Measurements from ENCODE around the gene TNN. TPM values are rescaled to one million over a fixed set of nuclear protein-coding genes. Genes with fewer than 3 reads are reported as not detected.

The TNN gene
- total RNA-seq, 1 donor from 2014 or later: not detected

- intact Hi-C loops (cut with micrococcal nuclease): no loop called here
- H3K4me1 Mint-ChIP-seq (ENCODE audit: low read depth): peaks cover 47% of the 10 kb centered on the region
Measured at GRCh38 chr1:175179837-175180590, 112.4 kb downstream of the TNN start.

GRCh38 chr1:175182201-175182746 lies 114.6 kb downstream of the TNN start:
- intact Hi-C loops (cut with micrococcal nuclease): no loop called here
- no peak for DNase-seq (ENCODE audit: low spot score)
- Mint-ChIP-seq H3K9me3 (no peaks in the 10 kb centered on the region), H3K27ac (peak overlapping the region; percentile 45), H3K36me3 (ENCODE audit: low read depth) (peaks cover 81% of the 10 kb centered on the region), H3K4me3 (ENCODE audit: low read depth) (no peak overlapping the region), H3K4me1 (ENCODE audit: low read depth) (peaks cover 68% of the 10 kb centered on the region), H3K27me3 (ENCODE audit: low read depth) (no peaks in the 10 kb centered on the region)

More at GRCh38 chr1:175179837-175180590, 112.4 kb downstream of the TNN start:
- Mint-ChIP-seq H3K4me3 (ENCODE audit: low read depth) (no peak overlapping the region), H3K27me3 (ENCODE audit: low read depth) (no peaks in the 10 kb centered on the region), H3K9me3 (no peaks in the 10 kb centered on the region), H3K36me3 (ENCODE audit: low read depth) (peaks cover 80% of the 10 kb centered on the region), H3K27ac (peak overlapping the region; percentile 41)
- no peak for DNase-seq (ENCODE audit: low spot score)

GRCh38 chr1:175183586-175183985 lies 116.0 kb downstream of the TNN start:
- Mint-ChIP-seq H3K36me3 (ENCODE audit: low read depth) (peaks cover 83% of the 10 kb centered on the region), H3K27me3 (ENCODE audit: low read depth) (no peaks in the 10 kb centered on the region), H3K4me3 (ENCODE audit: low read depth) (no peak overlapping the region), H3K4me1 (ENCODE audit: low read depth) (peaks cover 75% of the 10 kb centered on the region), H3K9me3 (no peaks in the 10 kb centered on the region), H3K27ac (no peak overlapping the region)
- no peak for DNase-seq (ENCODE audit: low spot score)
- intact Hi-C loops (cut with micrococcal nuclease): no loop called here

DNA sequence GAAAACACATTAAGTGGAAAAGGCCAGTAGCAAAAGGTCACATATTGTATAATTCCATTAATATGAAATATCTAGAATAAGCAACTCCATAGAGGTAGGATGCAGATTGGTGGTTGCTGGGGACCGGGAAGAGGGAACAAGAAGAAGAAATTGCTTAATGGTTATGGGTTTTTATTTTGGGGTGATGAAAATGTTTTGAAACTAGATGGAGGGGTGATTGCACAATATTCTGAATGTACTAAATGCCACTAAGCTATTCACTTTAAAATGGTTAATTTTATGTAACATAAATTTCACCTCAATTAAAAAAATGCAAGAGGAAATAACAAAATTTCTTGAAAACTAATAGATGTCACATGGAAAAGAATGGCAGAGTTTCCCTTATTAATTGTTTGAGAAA lies 118.3 kb downstream of the TNN start:
- Mint-ChIP-seq H3K9me3 (no peaks in the 10 kb centered on the region), H3K36me3 (ENCODE audit: low read depth) (peaks cover 90% of the 10 kb centered on the region), H3K4me1 (ENCODE audit: low read depth) (peaks cover 86% of the 10 kb centered on the region), H3K4me3 (ENCODE audit: low read depth) (no peak overlapping the region), H3K27ac (no peak overlapping the region), H3K27me3 (ENCODE audit: low read depth) (no peaks in the 10 kb centered on the region)
- intact Hi-C loops (cut with micrococcal nuclease): loop anchor here (5.0 kb wide), 1 partner anchor 36 kb away; no protein-coding TSS in a partner anchor
- no peak for DNase-seq (ENCODE audit: low spot score)

DNA sequence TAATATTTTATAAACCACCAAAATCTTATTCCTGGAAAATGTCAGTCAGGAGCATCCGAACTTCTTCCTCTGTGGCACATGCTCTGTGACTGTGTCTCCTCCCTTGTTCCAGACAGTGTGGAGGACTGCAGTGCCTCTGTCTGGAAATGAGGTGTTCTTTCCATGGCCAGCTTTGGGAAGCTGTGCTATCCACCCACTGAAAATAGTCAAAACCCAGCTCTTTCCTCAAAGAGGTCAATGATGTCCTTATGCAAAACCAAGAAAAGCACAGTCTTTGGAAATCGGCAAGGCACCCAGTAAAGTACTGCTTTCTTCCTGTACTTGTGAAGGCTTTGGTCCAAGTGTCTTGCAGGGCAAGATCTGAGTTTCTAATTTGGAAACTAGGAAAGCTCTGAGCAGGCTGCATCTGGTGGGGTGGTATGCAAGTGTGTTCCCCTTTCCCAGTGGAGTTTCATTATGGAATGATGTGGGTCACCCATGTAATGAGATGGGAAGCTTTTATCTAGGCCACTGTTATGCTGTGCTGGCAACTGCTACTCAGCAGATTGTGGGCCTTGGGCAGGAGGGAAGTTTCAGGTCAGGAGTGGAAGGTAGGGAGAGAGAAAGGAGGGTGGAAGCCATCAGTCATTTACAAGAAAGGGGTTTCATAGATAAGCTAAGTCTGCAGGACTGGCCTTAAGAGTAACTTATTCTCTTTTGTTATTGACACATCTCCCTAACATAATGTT lies 119.0 kb downstream of the TNN start:
- H3K36me3 Mint-ChIP-seq (ENCODE audit: low read depth): peaks cover 88% of the 10 kb centered on the region
- peak overlapping the region; percentile 49 for H3K27ac Mint-ChIP-seq
- intact Hi-C loops (cut with micrococcal nuclease): loop anchor here (5.0 kb wide), 1 partner anchor 36 kb away; no protein-coding TSS in a partner anchor
- H3K27me3 Mint-ChIP-seq (ENCODE audit: low read depth): no peaks in the 10 kb centered on the region
- no peaks in the 10 kb centered on the region for H3K9me3 Mint-ChIP-seq
- peak overlapping the region; percentile 28 for H3K4me3 Mint-ChIP-seq (ENCODE audit: low read depth)
- no peak for DNase-seq (ENCODE audit: low spot score)
- peaks cover 84% of the 10 kb centered on the region for H3K4me1 Mint-ChIP-seq (ENCODE audit: low read depth)

DNA sequence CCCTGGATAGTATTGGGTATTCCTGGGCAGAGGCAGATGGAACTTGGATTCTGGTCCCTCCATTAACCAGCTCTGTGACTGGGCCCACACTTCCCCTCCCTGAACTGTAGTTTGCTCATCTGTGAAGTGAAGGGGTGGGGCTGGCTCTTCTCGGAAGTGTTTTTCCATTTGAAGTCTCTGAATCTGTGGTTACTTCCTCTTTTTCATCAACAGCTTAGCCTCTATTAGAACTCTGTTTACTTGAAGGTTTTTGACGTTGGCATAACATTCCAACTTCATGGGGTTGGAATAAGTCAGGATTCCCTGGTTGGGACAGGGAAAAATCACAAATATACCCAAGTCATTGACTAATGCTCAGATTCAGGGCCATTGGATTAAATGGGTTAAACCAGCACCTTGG lies 121.3 kb downstream of the TNN start:
- peaks cover 71% of the 10 kb centered on the region for H3K4me1 Mint-ChIP-seq (ENCODE audit: low read depth)

GRCh38 chr1:175191659-175192058 lies 124.0 kb downstream of the TNN start:
- intact Hi-C loops (cut with micrococcal nuclease): loop anchor here (1.0 to 10.0 kb wide), 7 partner anchors 18 to 1169 kb away; partner anchors contain the start of genes MRPS14, RABGAP1L and RC3H1
- peaks cover 59% of the 10 kb centered on the region for H3K4me1 Mint-ChIP-seq (ENCODE audit: low read depth)
- DNase-seq (ENCODE audit: low spot score): peak; percentile 26
- peak overlapping the region; percentile 95 for H3K4me3 Mint-ChIP-seq (ENCODE audit: low read depth)
- no peaks in the 10 kb centered on the region for H3K27me3 Mint-ChIP-seq (ENCODE audit: low read depth)
- peaks cover 47% of the 10 kb centered on the region for H3K36me3 Mint-ChIP-seq (ENCODE audit: low read depth)
- H3K9me3 Mint-ChIP-seq: no peaks in the 10 kb centered on the region
- H3K27ac Mint-ChIP-seq: peak overlapping the region; percentile 92

More for the DNA sequence above, 121.3 kb downstream of the TNN start:
- intact Hi-C loops (cut with micrococcal nuclease): loop anchor here (2.0 to 5.0 kb wide), 2 partner anchors 20 to 33 kb away; no protein-coding TSS in a partner anchor
- H3K27me3 Mint-ChIP-seq (ENCODE audit: low read depth): no peaks in the 10 kb centered on the region
- H3K4me3 Mint-ChIP-seq (ENCODE audit: low read depth): peak overlapping the region; percentile 95
- H3K9me3 Mint-ChIP-seq: no peaks in the 10 kb centered on the region
- peaks cover 70% of the 10 kb centered on the region for H3K36me3 Mint-ChIP-seq (ENCODE audit: low read depth)
- DNase-seq (ENCODE audit: low spot score): peak; percentile 57
- H3K27ac Mint-ChIP-seq: peak overlapping the region; percentile 92

DNA sequence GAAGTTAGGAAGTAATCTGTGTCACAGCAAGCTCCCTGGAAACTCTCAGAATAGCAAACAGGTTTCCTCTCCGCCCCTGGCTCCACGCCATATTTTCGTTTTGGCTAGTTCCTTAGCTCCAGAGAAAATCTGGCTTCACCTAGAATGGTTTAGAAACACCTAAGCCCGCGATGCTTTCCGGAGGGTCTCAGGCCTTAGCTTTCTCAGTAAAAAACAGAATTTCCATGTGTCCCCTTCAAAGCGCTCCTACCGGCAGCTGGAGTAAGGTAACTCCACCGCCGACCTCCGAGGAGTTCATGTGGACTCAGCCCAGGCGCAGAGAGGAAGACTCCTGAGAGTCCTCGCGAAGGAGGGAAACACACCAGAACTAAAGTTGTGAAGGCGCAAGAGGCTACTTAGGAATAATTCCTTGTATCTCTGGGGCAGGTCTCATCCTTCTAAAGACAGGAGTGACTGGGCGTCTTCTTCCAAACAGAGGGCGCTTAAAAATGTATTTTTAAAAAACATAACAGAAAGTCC lies 124.5 kb downstream of the TNN start:
- peak overlapping the region; percentile 95 for H3K4me3 Mint-ChIP-seq (ENCODE audit: low read depth)
- no peaks in the 10 kb centered on the region for H3K9me3 Mint-ChIP-seq
- H3K27me3 Mint-ChIP-seq (ENCODE audit: low read depth): no peaks in the 10 kb centered on the region
- peaks cover 42% of the 10 kb centered on the region for H3K36me3 Mint-ChIP-seq (ENCODE audit: low read depth)
- peaks cover 55% of the 10 kb centered on the region for H3K4me1 Mint-ChIP-seq (ENCODE audit: low read depth)
- DNase-seq (ENCODE audit: low spot score): peak; percentile 17
- intact Hi-C loops (cut with micrococcal nuclease): loop anchor here (1.0 to 10.0 kb wide), 6 partner anchors 17 to 1170 kb away; partner anchors contain the start of genes MRPS14, RABGAP1L and RC3H1
- H3K27ac Mint-ChIP-seq: peak overlapping the region; percentile 92

GRCh38 chr1:175192630-175193526 lies 125.2 kb downstream of the TNN start, which contains the start of gene KIAA0040:
KIAA0040 (minus strand) TSS chr1:175192776; CDS start chr1:175161013, 31,763 bp downstream.
- peak within 1 kb of the TSS; percentile 95 for H3K4me3 Mint-ChIP-seq (ENCODE audit: low read depth)
- peak within 1 kb of the TSS; percentile 92 for H3K27ac Mint-ChIP-seq
- H3K27me3 Mint-ChIP-seq (ENCODE audit: low read depth): no peaks in the 10 kb centered on the region
- H3K36me3 Mint-ChIP-seq (ENCODE audit: low read depth): peaks cover 35% of the 10 kb centered on the region
- H3K9me3 Mint-ChIP-seq: no peaks in the 10 kb centered on the region
- H3K4me1 Mint-ChIP-seq (ENCODE audit: low read depth): peaks cover 55% of the 10 kb centered on the region
- intact Hi-C loops (cut with micrococcal nuclease): loop anchor here (1.0 to 10.0 kb wide), 6 partner anchors 16 to 1171 kb away; partner anchors contain the start of genes MRPS14, RABGAP1L and RC3H1
- peak; percentile 51 for DNase-seq (ENCODE audit: low spot score)

GRCh38 chr1:175193527-175193910 lies 125.9 kb downstream of the TNN start:
- Mint-ChIP-seq H3K27ac (no peak overlapping the region), H3K27me3 (ENCODE audit: low read depth) (no peaks in the 10 kb centered on the region)
- intact Hi-C loops (cut with micrococcal nuclease): loop anchor here (5.0 to 10.0 kb wide), 5 partner anchors 44 to 1171 kb away; partner anchors contain the start of genes MRPS14, RABGAP1L and RC3H1

DNA sequence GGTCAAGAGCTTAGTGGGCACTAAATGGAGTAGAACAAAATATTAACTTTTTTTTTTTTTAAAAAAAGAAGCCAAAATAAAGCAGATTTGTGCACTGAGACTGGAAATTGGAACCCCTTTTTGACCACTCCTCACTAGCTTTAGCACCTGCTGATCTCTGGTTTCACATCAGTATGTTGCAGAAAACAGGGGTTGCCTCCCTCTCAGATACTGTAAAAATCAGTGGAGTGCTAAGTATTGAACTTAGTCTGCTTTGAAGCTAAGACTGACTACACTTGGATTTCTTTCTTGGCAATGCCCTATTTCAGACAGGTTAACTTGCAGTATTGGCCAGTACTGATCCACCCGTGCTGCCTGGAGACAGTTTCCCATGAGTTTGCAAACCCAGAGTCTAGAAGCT lies 127.6 kb downstream of the TNN start:
- Mint-ChIP-seq H3K27ac (no peak overlapping the region), H3K36me3 (ENCODE audit: low read depth) (peaks cover 11% of the 10 kb centered on the region), H3K4me1 (ENCODE audit: low read depth) (peaks cover 32% of the 10 kb centered on the region), H3K27me3 (ENCODE audit: low read depth) (no peaks in the 10 kb centered on the region), H3K4me3 (ENCODE audit: low read depth) (no peak overlapping the region), H3K9me3 (no peaks in the 10 kb centered on the region)
- no peak for DNase-seq (ENCODE audit: low spot score)
- intact Hi-C loops (cut with micrococcal nuclease): loop anchor here (10.0 kb wide), 1 partner anchor 1040 kb away; the partner anchor contains the start of gene RABGAP1L

More at GRCh38 chr1:175193527-175193910, 125.9 kb downstream of the TNN start:
- peaks cover 28% of the 10 kb centered on the region for H3K36me3 Mint-ChIP-seq (ENCODE audit: low read depth)
- H3K4me3 Mint-ChIP-seq (ENCODE audit: low read depth): peak overlapping the region; percentile 95
- no peak for DNase-seq (ENCODE audit: low spot score)
- H3K4me1 Mint-ChIP-seq (ENCODE audit: low read depth): peaks cover 49% of the 10 kb centered on the region
- H3K9me3 Mint-ChIP-seq: no peaks in the 10 kb centered on the region

Measured in activated T-helper 2 cell treated with anti-CD3 and anti-CD28 coated beads, Interferon-gamma antibody, Interleukin-2, Interleukin-4, amounts not matched to agents 10 μg/mL and 5 μg/mL and 100 μg/mL, durations not matched to agents 14 hours and 24 hours and 36 hours (primary cell).